Neural crest cell (in vitro differentiated cells): ENCODE results near the gene GPATCH11. TPM values are rescaled to one million over a fixed set of nuclear protein-coding genes. Genes with fewer than 3 reads are reported as not detected.

ENCODE experiments used
- DNase-seq: peaks from one replicate; pipeline ENCODE4 v3.0.0; 2021; ENCODE audit warnings: low read depth, mixed read lengths, low spot score
- H3K27ac Mint-ChIP-seq: one replicate; pipeline ENCODE4 v1.8.0; 2021; ENCODE audit warnings: mild to moderate bottlenecking, mixed read lengths; ENCODE audit not compliant: unreplicated experiment
- H3K27me3 Mint-ChIP-seq: 2 replicates; pipeline ENCODE4 v1.8.0; 2021; ENCODE audit warnings: low read depth, mild to moderate bottlenecking, mixed read lengths
- H3K36me3 Mint-ChIP-seq: 2 replicates; pipeline ENCODE4 v1.8.0; 2021; ENCODE audit warnings: low read depth, mild to moderate bottlenecking, mixed read lengths
- H3K4me1 Mint-ChIP-seq: 2 replicates; pipeline ENCODE4 v1.8.0; 2021; ENCODE audit warnings: mixed read lengths
- H3K4me3 Mint-ChIP-seq: one replicate; pipeline ENCODE4 v1.8.0; 2021; ENCODE audit warnings: mild to moderate bottlenecking, mixed read lengths
- H3K9me3 Mint-ChIP-seq: 2 replicates; pipeline ENCODE4 v1.8.0; 2021; ENCODE audit warnings: mixed read lengths
- total RNA-seq: library from RNA; stranded (reverse); gene quantifications from 2 replicates; pipeline ENCODE4 v1.2.1, GENCODE V29; 2021
- TF ChIP-seq, protein P1 (sequence below): fragments of 200-600 bp; sonication (generic); conservative IDR thresholded peaks from 2 replicates; pipeline ENCODE4 v1.5.0; 2021; ENCODE audit warnings: antibody characterized with exemption, mild to moderate bottlenecking

The GPATCH11 gene
- total RNA-seq, 1 donor from 2014 or later: 11.4 TPM

DNA sequence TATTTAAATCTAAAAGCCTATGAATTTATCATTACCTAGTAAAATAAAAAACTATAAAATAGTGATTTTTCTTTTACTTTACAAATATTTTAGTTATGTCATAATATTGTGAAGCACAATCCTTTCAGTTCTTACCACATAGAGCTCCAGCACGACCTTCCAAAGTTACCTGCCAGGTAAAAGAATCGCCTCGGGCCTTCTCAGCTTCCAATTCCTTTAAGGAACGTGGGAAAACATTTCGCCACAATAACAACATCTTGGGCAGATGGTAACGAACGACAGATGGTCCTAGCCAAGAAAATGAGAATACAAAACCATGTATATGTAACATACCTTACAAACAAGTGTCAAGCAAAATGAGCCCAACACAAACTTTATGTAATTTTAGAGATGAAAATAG lies 23.9 kb upstream of the GPATCH11 start:
- Mint-ChIP-seq H3K4me3 (no peak overlapping the region), H3K27ac (no peak overlapping the region), H3K36me3 (peaks cover 6% of the 10 kb centered on the region), H3K9me3 (no peaks in the 10 kb centered on the region), H3K4me1 (no peaks in the 10 kb centered on the region), H3K27me3 (no peaks in the 10 kb centered on the region)
- TF ChIP-seq, protein P1, sequence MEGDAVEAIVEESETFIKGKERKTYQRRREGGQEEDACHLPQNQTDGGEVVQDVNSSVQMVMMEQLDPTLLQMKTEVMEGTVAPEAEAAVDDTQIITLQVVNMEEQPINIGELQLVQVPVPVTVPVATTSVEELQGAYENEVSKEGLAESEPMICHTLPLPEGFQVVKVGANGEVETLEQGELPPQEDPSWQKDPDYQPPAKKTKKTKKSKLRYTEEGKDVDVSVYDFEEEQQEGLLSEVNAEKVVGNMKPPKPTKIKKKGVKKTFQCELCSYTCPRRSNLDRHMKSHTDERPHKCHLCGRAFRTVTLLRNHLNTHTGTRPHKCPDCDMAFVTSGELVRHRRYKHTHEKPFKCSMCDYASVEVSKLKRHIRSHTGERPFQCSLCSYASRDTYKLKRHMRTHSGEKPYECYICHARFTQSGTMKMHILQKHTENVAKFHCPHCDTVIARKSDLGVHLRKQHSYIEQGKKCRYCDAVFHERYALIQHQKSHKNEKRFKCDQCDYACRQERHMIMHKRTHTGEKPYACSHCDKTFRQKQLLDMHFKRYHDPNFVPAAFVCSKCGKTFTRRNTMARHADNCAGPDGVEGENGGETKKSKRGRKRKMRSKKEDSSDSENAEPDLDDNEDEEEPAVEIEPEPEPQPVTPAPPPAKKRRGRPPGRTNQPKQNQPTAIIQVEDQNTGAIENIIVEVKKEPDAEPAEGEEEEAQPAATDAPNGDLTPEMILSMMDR: no peak
- no peak for DNase-seq

DNA sequence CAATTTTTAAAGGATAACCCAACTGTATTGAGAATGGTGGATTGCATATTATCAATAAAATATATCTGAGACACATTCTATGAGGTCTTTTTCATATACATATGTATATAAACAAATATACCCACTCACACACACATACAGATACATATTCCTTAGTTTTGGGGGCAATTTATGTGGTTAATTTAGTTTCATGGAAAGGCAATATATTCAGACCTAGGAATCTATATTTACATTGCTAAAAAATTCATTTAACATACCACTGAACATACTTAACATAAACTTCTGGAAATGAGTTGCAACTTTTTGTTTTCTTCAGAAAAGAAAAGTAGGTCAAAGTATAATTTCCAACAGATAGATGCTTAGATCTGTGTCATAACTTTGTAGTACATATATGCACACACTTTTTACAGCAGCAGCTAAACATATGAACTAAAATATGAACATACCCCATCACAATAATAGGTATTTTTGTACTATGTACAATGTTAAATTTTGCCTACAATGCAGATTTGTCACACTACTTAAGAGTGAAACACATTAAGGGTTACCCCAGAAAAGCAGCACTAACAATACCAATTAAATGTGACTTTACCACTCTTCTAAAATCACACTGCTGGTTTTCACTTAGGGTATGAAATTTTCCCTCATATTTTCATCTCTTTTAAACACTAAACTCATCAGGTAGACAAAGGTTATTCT lies 23.2 kb upstream of the GPATCH11 start:
- Mint-ChIP-seq H3K4me1 (no peaks in the 10 kb centered on the region), H3K27me3 (no peaks in the 10 kb centered on the region), H3K36me3 (peaks cover 6% of the 10 kb centered on the region), H3K27ac (no peak overlapping the region), H3K4me3 (no peak overlapping the region), H3K9me3 (no peaks in the 10 kb centered on the region)
- DNase-seq: no peak
- TF ChIP-seq, protein P1: no peak

DNA sequence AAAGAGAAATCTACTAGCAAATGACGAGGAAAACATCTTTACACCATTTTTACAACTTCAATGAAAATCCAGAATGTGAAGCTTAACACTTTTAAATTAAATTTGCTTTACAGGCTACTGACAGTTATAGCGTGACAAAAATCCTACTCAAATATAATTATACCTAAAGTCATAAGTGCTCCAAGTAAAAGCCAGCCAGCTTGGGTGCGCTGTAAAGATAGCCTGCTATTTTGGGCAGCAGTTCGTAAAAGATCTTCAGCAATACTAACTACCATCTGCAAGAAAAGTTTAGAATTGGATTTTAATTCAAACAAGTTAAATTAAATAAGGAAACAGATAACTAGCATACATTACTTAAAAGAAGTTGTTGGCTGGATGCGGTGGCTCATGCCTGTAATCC lies 22.5 kb upstream of the GPATCH11 start:
- Mint-ChIP-seq H3K9me3 (no peaks in the 10 kb centered on the region), H3K27ac (no peak overlapping the region), H3K4me3 (no peak overlapping the region), H3K36me3 (peaks cover 6% of the 10 kb centered on the region), H3K27me3 (no peaks in the 10 kb centered on the region), H3K4me1 (no peaks in the 10 kb centered on the region)
- TF ChIP-seq, protein P1: no peak
- DNase-seq: no peak

DNA sequence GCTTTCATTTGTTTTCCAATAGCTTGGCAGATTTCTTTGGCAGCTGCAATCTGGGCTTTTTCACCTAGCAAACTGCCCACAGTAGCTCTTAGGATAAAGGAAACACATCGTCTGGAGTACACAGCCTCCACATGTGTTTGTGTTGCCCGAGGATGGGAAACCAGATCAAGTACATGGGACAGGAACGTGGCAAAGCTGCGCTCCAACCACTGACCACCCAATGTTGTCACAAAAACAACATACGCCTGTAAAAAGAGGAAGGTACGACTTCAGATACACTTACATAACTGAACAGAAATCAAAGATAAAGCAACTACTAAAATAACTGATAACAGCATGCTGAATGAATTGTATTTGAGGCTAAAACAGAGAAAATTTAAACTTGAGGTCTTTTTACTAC lies 15.6 kb upstream of the GPATCH11 start:
- H3K4me1 Mint-ChIP-seq: no peaks in the 10 kb centered on the region
- H3K36me3 Mint-ChIP-seq: peaks cover 4% of the 10 kb centered on the region
- no peaks in the 10 kb centered on the region for H3K9me3 Mint-ChIP-seq
- no peak overlapping the region for H3K4me3 Mint-ChIP-seq
- no peak for DNase-seq
- TF ChIP-seq, protein P1: no peak
- no peaks in the 10 kb centered on the region for H3K27me3 Mint-ChIP-seq
- H3K27ac Mint-ChIP-seq: no peak overlapping the region

DNA sequence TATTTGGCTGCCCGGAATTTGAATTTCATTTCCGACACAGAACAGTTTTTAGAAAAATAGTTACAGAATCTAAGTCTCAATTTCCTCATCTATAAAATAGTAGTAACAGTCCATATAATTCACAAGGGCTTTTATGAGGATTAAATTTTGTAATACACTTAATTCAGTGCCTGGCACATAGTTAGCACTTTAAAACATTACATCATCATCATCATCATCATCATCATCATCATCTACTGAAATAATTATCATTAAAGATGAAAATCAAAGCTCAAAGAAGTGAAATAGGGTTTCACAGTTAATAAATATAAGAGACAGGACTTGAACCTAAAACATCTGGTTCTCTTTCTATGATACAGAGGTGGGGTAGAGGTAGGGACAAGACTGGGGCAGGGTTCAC lies 13.4 kb upstream of the GPATCH11 start:
- Mint-ChIP-seq H3K4me1 (no peaks in the 10 kb centered on the region), H3K9me3 (no peaks in the 10 kb centered on the region), H3K27me3 (no peaks in the 10 kb centered on the region), H3K27ac (no peak overlapping the region), H3K4me3 (no peak overlapping the region), H3K36me3 (peaks cover 14% of the 10 kb centered on the region)
- TF ChIP-seq, protein P1: no peak
- DNase-seq: no peak
